Endothelial cell of umbilical vein (primary cell): ENCODE results near the gene INTS4.
"Not testable (repeated sequence)": the region's sequence is repeated elsewhere in the genome, so short reads cannot be mapped to it uniquely, and the experiment has no call there.

Source experiments
- CTCF ChIP-seq, 2 donors: IDR thresholded peaks; 1 replicate in 1 of 2; 2 replicates in 1 of 2; pipeline ENCODE4 v1.5.1; 2011; ENCODE audit warnings: low read length in 2 of 2, mild to moderate bottlenecking in 2 of 2, moderate library complexity in 2 of 2, control low read depth in 1 of 2, inconsistent platforms in 1 of 2, low read depth in 1 of 2; ENCODE audit not compliant: insufficient read depth in 1 of 2; ENCODE audit errors: extremely low read depth in 1 of 2
- GATA2 ChIP-seq: IDR thresholded peaks from 2 replicates; pipeline ENCODE4 v1.7.0; 2011; ENCODE audit warnings: low read depth, mild to moderate bottlenecking, moderate library complexity, mixed read lengths, low read length; ENCODE audit not compliant: insufficient read length, insufficient read depth
- JUN ChIP-seq: IDR thresholded peaks from 2 replicates; pipeline ENCODE4 v1.6.1; 2011; ENCODE audit warnings: borderline replicate concordance, low read depth; ENCODE audit not compliant: insufficient read length, insufficient read depth
- MYC ChIP-seq: IDR thresholded peaks from one replicate; pipeline ENCODE4 v1.6.1; 2011; ENCODE audit warnings: mild to moderate bottlenecking, low read depth, low read length
- POLR2A ChIP-seq: IDR thresholded peaks from 2 replicates; pipeline ENCODE4 v1.6.1; 2012; ENCODE audit warnings: low read depth, mild to moderate bottlenecking, control low read depth, low read length
- POLR2AphosphoS5 ChIP-seq: IDR thresholded peaks from 2 replicates; pipeline ENCODE4 v1.6.1; 2012; ENCODE audit warnings: low read depth, mild to moderate bottlenecking, control low read depth, low read length, moderate library complexity; ENCODE audit not compliant: insufficient read depth

GRCh38 chr11:78028423-78028822 is 34.0 kb upstream of the INTS4 start:
- not testable (repeated sequence) for TF ChIP-seq CTCF (IDR thresholded peaks at IDR 0.05; ENCODE audit: extremely low read depth in 1 of 2, insufficient read depth in 1 of 2, low read depth in 1 of 2, low read length in 2 of 2); POLR2AphosphoS5; MYC; POLR2A; GATA2
- TF ChIP-seq JUN: peak; percentile 9
